Fibroblast of lung (primary cell): Measurements from ENCODE around the gene CTXN3. TPM values are rescaled to one million over a fixed set of nuclear protein-coding genes. Genes with fewer than 3 reads are reported as not detected.

ENCODE experiments used
- DNase-seq, 2 donors: peaks; one replicate each; pipeline versions ENCODE4 v3.0.0 to v3.0.0-alpha.2; 2010; ENCODE audit warnings: low read depth in 2 of 2
- H2AFZ ChIP-seq: 2 replicates; pipeline ENCODE4 v1.5.1; 2012; ENCODE audit warnings: low read length, control low read depth, inconsistent platforms
- H3K27ac ChIP-seq: 2 replicates; pipeline ENCODE4 v1.5.1; 2011; ENCODE audit warnings: low read length, control low read depth; ENCODE audit not compliant: insufficient read depth
- H3K27me3 ChIP-seq: 2 replicates; pipeline ENCODE4 v1.5.1; 2011; ENCODE audit warnings: mild to moderate bottlenecking, low read length; ENCODE audit not compliant: control insufficient read depth, insufficient read depth
- H3K36me3 ChIP-seq: 2 replicates; pipeline ENCODE4 v1.5.1; 2011; ENCODE audit warnings: low read length; ENCODE audit not compliant: control insufficient read depth, insufficient read depth
- H3K4me1 ChIP-seq: 2 replicates; pipeline ENCODE4 v1.5.1; 2011; ENCODE audit warnings: low read length; ENCODE audit not compliant: control insufficient read depth, insufficient read depth; ENCODE audit errors: extremely low read depth
- H3K4me2 ChIP-seq: 2 replicates; pipeline ENCODE4 v1.5.1; 2011; ENCODE audit warnings: low read length, control low read depth; ENCODE audit not compliant: insufficient read depth; ENCODE audit errors: extremely low read depth
- H3K4me3 ChIP-seq, 4 experiments: fragments of 200-600 bp in 1 of 4; sonication (generic) in 1 of 4; replicated peaks in 1 of 4; 2 replicates each; pipeline ENCODE4 v1.5.1; 2011 to 2016; ENCODE audit warnings: low read length in 4 of 4, low read depth in 3 of 4, mild to moderate bottlenecking in 3 of 4, control low read depth in 2 of 4, inconsistent platforms in 1 of 4, mixed read lengths in 1 of 4; ENCODE audit not compliant: insufficient read depth in 1 of 4; ENCODE audit errors: control extremely low read depth in 1 of 4
- H3K79me2 ChIP-seq: 2 replicates; pipeline ENCODE4 v1.5.1; 2012; ENCODE audit warnings: mild to moderate bottlenecking, low read length, inconsistent platforms; ENCODE audit not compliant: control insufficient read depth, insufficient read depth
- H3K9ac ChIP-seq: 2 replicates; pipeline ENCODE4 v1.5.1; 2011; ENCODE audit warnings: mild to moderate bottlenecking, low read length, control low read depth; ENCODE audit not compliant: insufficient read depth
- H3K9me3 ChIP-seq: 2 replicates; pipeline ENCODE4 v1.5.1; 2012; ENCODE audit warnings: low read depth, low read length; ENCODE audit not compliant: control insufficient read depth, insufficient read depth
- H4K20me1 ChIP-seq: 2 replicates; pipeline ENCODE4 v1.5.1; 2011; ENCODE audit warnings: low read length; ENCODE audit not compliant: control insufficient read depth, insufficient read depth; ENCODE audit errors: extremely low read depth
- CTCF ChIP-seq, 2 donors: IDR thresholded peaks in 1 of 2; conservative IDR thresholded peaks in 1 of 2; 1 replicate in 1 of 2; 2 replicates in 1 of 2; pipeline ENCODE4 v1.5.1; 2011 to 2012; ENCODE audit warnings: low read length in 2 of 2, control low read depth in 1 of 2, inconsistent platforms in 1 of 2, low read depth in 1 of 2, mild to moderate bottlenecking in 1 of 2
- EZH2 ChIP-seq: IDR thresholded peaks from 2 replicates; pipeline ENCODE4 v1.5.1; 2012; ENCODE audit warnings: low read length, control low read depth, mild to moderate bottlenecking; ENCODE audit errors: missing control alignments
- polyA plus RNA-seq, 2 donors: library from polyadenylated mRNA; depleted of rRNA in 1 of 2; stranded (reverse) in 1 of 2; unstranded in 1 of 2; fragments of >200 nt; gene quantifications; 2 replicates each; pipeline ENCODE4 v1.2.1, GENCODE V29; 2011 to 2012; ENCODE audit warnings: missing spikeins in 1 of 2
- total RNA-seq: library from RNA; depleted of rRNA; stranded (reverse); fragments of >200 nt; gene quantifications from 2 replicates; pipeline ENCODE4 v1.2.1, GENCODE V29; 2014

The CTXN3 gene
- total and polyA plus RNA-seq, 2 donors (not counting 1 experiment from before 2014, with no cell fraction given): not detected

- no peaks in the 10 kb centered on the region for H3K79me2 ChIP-seq
- H3K27ac ChIP-seq: no peak overlapping the region
- H3K9ac ChIP-seq: no peak overlapping the region
- H3K4me3 ChIP-seq: peak overlapping the region in 1 of 4 experiments; percentile 18
- no peak overlapping the region for H2AFZ ChIP-seq
- H3K27me3 ChIP-seq: no peaks in the 10 kb centered on the region
- no peaks in the 10 kb centered on the region for H3K9me3 ChIP-seq
- H3K4me2 ChIP-seq: peak overlapping the region; percentile 15
- peak; percentile 84 to 87 for DNase-seq
- H4K20me1 ChIP-seq: no peaks in the 10 kb centered on the region
- peaks cover 9% of the 10 kb centered on the region for H3K4me1 ChIP-seq
- no peaks in the 10 kb centered on the region for H3K36me3 ChIP-seq
- TF ChIP-seq CTCF (conservative IDR thresholded peaks at IDR 0.05 in 1 of 2, IDR thresholded peaks at IDR 0.05 in 1 of 2; ENCODE audit: low read depth in 1 of 2, low read length in 2 of 2): no peak
- no peak for TF ChIP-seq EZH2
Observed at GRCh38 chr5:127696683-127697082, 47.8 kb downstream of the CTXN3 start.

GRCh38 chr5:127697894-127698600 is 49.2 kb downstream of the CTXN3 start:
- no peak overlapping the region for H2AFZ ChIP-seq
- DNase-seq: peak; percentile 29 to 90
- no peak for TF ChIP-seq CTCF (conservative IDR thresholded peaks at IDR 0.05 in 1 of 2, IDR thresholded peaks at IDR 0.05 in 1 of 2; ENCODE audit: low read depth in 1 of 2, low read length in 2 of 2)
- TF ChIP-seq EZH2: no peak
- no peaks in the 10 kb centered on the region for H3K9me3 ChIP-seq
- no peaks in the 10 kb centered on the region for H3K36me3 ChIP-seq
- no peak overlapping the region for H3K27ac ChIP-seq
- no peaks in the 10 kb centered on the region for H3K27me3 ChIP-seq
- no peak overlapping the region for H3K4me2 ChIP-seq
- H3K4me3 ChIP-seq: no peak overlapping the region
- H3K9ac ChIP-seq: no peak overlapping the region
- peaks cover 9% of the 10 kb centered on the region for H3K4me1 ChIP-seq
- no peaks in the 10 kb centered on the region for H4K20me1 ChIP-seq
- H3K79me2 ChIP-seq: no peaks in the 10 kb centered on the region

- peak; percentile 6 to 23 for DNase-seq
- H3K4me1 ChIP-seq: peaks cover 9% of the 10 kb centered on the region
Observed at GRCh38 chr5:127699416-127699815, 50.5 kb downstream of the CTXN3 start.

More at GRCh38 chr5:127699416-127699815, 50.5 kb downstream of the CTXN3 start:
- no peaks in the 10 kb centered on the region for H3K9me3 ChIP-seq
- H3K36me3 ChIP-seq: no peaks in the 10 kb centered on the region
- no peak overlapping the region for H3K4me3 ChIP-seq
- no peak overlapping the region for H3K4me2 ChIP-seq
- no peak for TF ChIP-seq CTCF (conservative IDR thresholded peaks at IDR 0.05 in 1 of 2, IDR thresholded peaks at IDR 0.05 in 1 of 2; ENCODE audit: low read depth in 1 of 2, low read length in 2 of 2)
- no peak for TF ChIP-seq EZH2
- no peaks in the 10 kb centered on the region for H3K27me3 ChIP-seq
- no peak overlapping the region for H3K27ac ChIP-seq
- H3K9ac ChIP-seq: no peak overlapping the region
- no peaks in the 10 kb centered on the region for H4K20me1 ChIP-seq
- H3K79me2 ChIP-seq: no peaks in the 10 kb centered on the region
- no peak overlapping the region for H2AFZ ChIP-seq
